ENCODE data around the gene PLA2G4E. TPM values are rescaled to one million over a fixed set of nuclear protein-coding genes. Genes with fewer than 3 reads are reported as not detected.

Gene PLA2G4E
- total RNA-seq, 2 donors from 2014 or later: not detected

GRCh38 chr15:42063122-42063848 lies 42.4 kb upstream of the PLA2G4E start:
- Mint-ChIP-seq H3K4me3 (no peak overlapping the region), H3K27ac (no peak overlapping the region), H3K36me3 (ENCODE audit: low read depth) (no peaks in the 10 kb centered on the region), H3K9me3 (no peaks in the 10 kb centered on the region), H3K4me1 (peaks cover 6% of the 10 kb centered on the region), H3K27me3 (ENCODE audit: insufficient read depth) (no peaks in the 10 kb centered on the region)
- H3K27ac ChIP-seq (ENCODE audit: low read depth, low read length): no peak overlapping the region
- H3K4me1 ChIP-seq (ENCODE audit: control insufficient read depth, insufficient read depth, low read length): peaks cover 2% of the 10 kb centered on the region
- no peaks in the 10 kb centered on the region for H3K27me3 ChIP-seq (ENCODE audit: control insufficient read depth, insufficient read depth, low read length, poor library complexity, severe bottlenecking)
- 92 to 93% methylated on average over 10 to 12 of the region's 12 CpGs for WGBS, 2 experiments (ENCODE audit: insufficient coverage in 1 of 2, insufficient read length in 1 of 2)
- H3K9me3 ChIP-seq (ENCODE audit: control insufficient read depth, low read length): no peaks in the 10 kb centered on the region
- DNase-seq: no peak
- no peak overlapping the region for H3K4me3 ChIP-seq (ENCODE audit: low read length)
- H3K36me3 ChIP-seq (ENCODE audit: control insufficient read depth, insufficient read depth, low read length): no peaks in the 10 kb centered on the region
- no peak overlapping the region for H3K9ac ChIP-seq (ENCODE audit: extremely low read depth, low read length, poor library complexity, severe bottlenecking)
- TF ChIP-seq CTCF (conservative IDR thresholded peaks at IDR 0.05): no peak

- H3K27ac Mint-ChIP-seq: no peak overlapping the region
- H3K4me1 Mint-ChIP-seq: peaks cover 6% of the 10 kb centered on the region
- H3K36me3 ChIP-seq (ENCODE audit: control insufficient read depth, insufficient read depth, low read length): no peaks in the 10 kb centered on the region
- no peak for TF ChIP-seq CTCF (conservative IDR thresholded peaks at IDR 0.05)
- no peaks in the 10 kb centered on the region for H3K9me3 ChIP-seq (ENCODE audit: control insufficient read depth, low read length)
- H3K27me3 Mint-ChIP-seq (ENCODE audit: insufficient read depth): peaks cover 6% of the 10 kb centered on the region
- no peak overlapping the region for H3K4me3 Mint-ChIP-seq
- no peak overlapping the region for H3K27ac ChIP-seq (ENCODE audit: low read depth, low read length)
- no peaks in the 10 kb centered on the region for H3K9me3 Mint-ChIP-seq
- H3K9ac ChIP-seq (ENCODE audit: extremely low read depth, low read length, poor library complexity, severe bottlenecking): no peak overlapping the region
- DNase-seq: no peak
- peaks cover 2% of the 10 kb centered on the region for H3K4me1 ChIP-seq (ENCODE audit: control insufficient read depth, insufficient read depth, low read length)
- 89 to 92% methylated on average over 6 to 9 of the region's 9 CpGs for WGBS, 2 experiments (ENCODE audit: insufficient coverage in 1 of 2, insufficient read length in 1 of 2)
- no peak overlapping the region for H3K4me3 ChIP-seq (ENCODE audit: low read length)
- H3K36me3 Mint-ChIP-seq (ENCODE audit: low read depth): no peaks in the 10 kb centered on the region
- no peaks in the 10 kb centered on the region for H3K27me3 ChIP-seq (ENCODE audit: control insufficient read depth, insufficient read depth, low read length, poor library complexity, severe bottlenecking)
Observed at GRCh38 chr15:42062284-42062806, 41.5 kb upstream of the PLA2G4E start.

- Mint-ChIP-seq H3K36me3 (ENCODE audit: low read depth) (no peaks in the 10 kb centered on the region), H3K4me1 (peaks cover 3% of the 10 kb centered on the region), H3K27ac (no peak overlapping the region), H3K9me3 (no peaks in the 10 kb centered on the region), H3K4me3 (no peak overlapping the region), H3K27me3 (ENCODE audit: insufficient read depth) (peaks cover 14% of the 10 kb centered on the region)
- no peak overlapping the region for H3K27ac ChIP-seq (ENCODE audit: low read depth, low read length)
- H3K36me3 ChIP-seq (ENCODE audit: control insufficient read depth, insufficient read depth, low read length): no peaks in the 10 kb centered on the region
- no peaks in the 10 kb centered on the region for H3K27me3 ChIP-seq (ENCODE audit: control insufficient read depth, insufficient read depth, low read length, poor library complexity, severe bottlenecking)
- no peak overlapping the region for H3K4me3 ChIP-seq (ENCODE audit: low read length)
- 94 to 95% methylated on average over 4 to 5 of the region's 5 CpGs for WGBS, 2 experiments (ENCODE audit: insufficient coverage in 1 of 2, insufficient read length in 1 of 2)
- no peak overlapping the region for H3K9ac ChIP-seq (ENCODE audit: extremely low read depth, low read length, poor library complexity, severe bottlenecking)
- DNase-seq: no peak
- TF ChIP-seq CTCF (conservative IDR thresholded peaks at IDR 0.05): no peak
- H3K9me3 ChIP-seq (ENCODE audit: control insufficient read depth, low read length): no peaks in the 10 kb centered on the region
- H3K4me1 ChIP-seq (ENCODE audit: control insufficient read depth, insufficient read depth, low read length): peaks cover 3% of the 10 kb centered on the region
Observed at GRCh38 chr15:42060797-42061196, 40.0 kb upstream of the PLA2G4E start.
